HepG2 (cell line): ENCODE measurements around the gene CCDC69. TPM values are rescaled to one million over a fixed set of nuclear protein-coding genes. Genes with fewer than 3 reads are reported as not detected.

Source experiments
- ZNF335 ChIP-seq: sonication (generic); formaldehyde crosslinking; IDR thresholded peaks from 2 replicates; pipeline ENCODE4 v1.4.0; 2020; ENCODE audit warnings: missing genetic modification reagents
- ZNF703 ChIP-seq: sonication (generic); formaldehyde crosslinking; IDR thresholded peaks from 2 replicates; pipeline ENCODE4 v1.5.1; 2020; ENCODE audit warnings: missing genetic modification reagents, mild to moderate bottlenecking, moderate library complexity, borderline replicate concordance
- ZNF737 ChIP-seq: sonication (generic); formaldehyde crosslinking; IDR thresholded peaks from 2 replicates; pipeline ENCODE4 v1.5.0; 2020; ENCODE audit warnings: missing genetic modification reagents, mild to moderate bottlenecking, borderline replicate concordance
- polyA plus RNA-seq, 8 experiments: library from polyadenylated mRNA; depleted of rRNA in 3 of 8; stranded (reverse) in 7 of 8; unstranded in 1 of 8; fragments of >200 nt; fragmentation: Illumina TruSeq in 4 of 8; extraction: Trizol in 4 of 8; gene quantifications; 2 replicates each; pipeline versions ENCODE4 v1.2.1 to v1.2.3, GENCODE V29; 2011 to 2016; ENCODE audit warnings: low read depth in 4 of 8, missing spikeins in 1 of 8, mixed read lengths in 1 of 8; ENCODE audit not compliant: insufficient read depth in 1 of 8
- total RNA-seq, 5 experiments: library from RNA; depleted of rRNA; stranded (reverse); fragments of >200 nt; fragmentation: Illumina TruSeq; extraction: Trizol; gene quantifications; 2 replicates each; pipeline ENCODE4 v1.2.3, GENCODE V29; 2016; ENCODE audit warnings: low read depth in 1 of 5
- TF ChIP-seq, protein P1 (sequence below): sonication (generic); formaldehyde crosslinking; IDR thresholded peaks from 2 replicates; pipeline ENCODE4 v1.5.0; 2020; ENCODE audit warnings: mild to moderate bottlenecking, missing genetic modification reagents, borderline replicate concordance
- TF ChIP-seq, protein P2 (sequence below): sonication (generic); formaldehyde crosslinking; IDR thresholded peaks from 2 replicates; pipeline ENCODE4 v1.5.0; 2020; ENCODE audit warnings: mild to moderate bottlenecking, missing genetic modification reagents, borderline replicate concordance
- TF ChIP-seq, protein P3 (sequence below): sonication (generic); formaldehyde crosslinking; IDR thresholded peaks from 2 replicates; pipeline ENCODE4 v1.4.0; 2020; ENCODE audit warnings: missing genetic modification reagents

CCDC69 gene
- total and polyA plus RNA-seq, 2 of the 13 experiments (the other 11 are each of a cell fraction or from before 2014, with no cell fraction given): 12.2 to 45.2 TPM

DNA sequence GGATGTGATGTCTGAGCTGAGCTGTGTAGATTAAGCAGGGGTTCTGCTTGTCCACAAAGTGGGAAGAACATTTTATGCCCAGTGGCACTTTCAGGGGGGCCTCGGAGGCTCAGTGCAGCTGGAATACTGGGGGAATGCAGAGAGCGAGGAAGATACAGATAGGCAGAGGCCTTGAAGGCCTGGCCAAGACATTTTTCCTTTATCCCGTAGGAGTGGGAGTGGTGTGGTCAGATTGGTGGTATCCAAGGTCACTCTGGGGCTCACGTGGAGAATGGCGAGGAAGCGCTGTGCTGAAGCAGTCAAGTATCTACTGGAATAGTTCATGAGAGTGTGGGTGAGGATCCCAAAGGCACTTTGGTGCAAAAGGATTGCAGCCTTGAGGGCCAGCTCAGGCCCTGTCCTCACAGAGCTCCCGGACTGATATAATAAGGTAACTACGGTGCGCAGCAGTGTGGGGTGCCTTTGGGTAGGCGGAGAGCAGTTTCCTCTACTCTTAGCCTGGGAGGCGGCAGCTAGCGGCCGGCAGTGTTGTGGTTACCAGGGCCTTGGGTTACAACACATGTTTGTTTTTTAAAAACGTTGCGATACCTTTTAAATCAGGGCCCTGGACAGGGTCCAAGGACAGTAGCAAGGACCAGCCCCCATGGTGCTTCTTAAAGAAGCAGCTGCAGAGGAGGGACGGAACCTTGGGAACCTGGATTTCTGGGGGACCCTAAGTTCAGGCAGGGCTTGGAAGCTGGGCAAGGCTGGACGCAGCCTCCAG lies 10.8 kb upstream of the CCDC69 start (continued):
- TF ChIP-seq, protein P1, sequence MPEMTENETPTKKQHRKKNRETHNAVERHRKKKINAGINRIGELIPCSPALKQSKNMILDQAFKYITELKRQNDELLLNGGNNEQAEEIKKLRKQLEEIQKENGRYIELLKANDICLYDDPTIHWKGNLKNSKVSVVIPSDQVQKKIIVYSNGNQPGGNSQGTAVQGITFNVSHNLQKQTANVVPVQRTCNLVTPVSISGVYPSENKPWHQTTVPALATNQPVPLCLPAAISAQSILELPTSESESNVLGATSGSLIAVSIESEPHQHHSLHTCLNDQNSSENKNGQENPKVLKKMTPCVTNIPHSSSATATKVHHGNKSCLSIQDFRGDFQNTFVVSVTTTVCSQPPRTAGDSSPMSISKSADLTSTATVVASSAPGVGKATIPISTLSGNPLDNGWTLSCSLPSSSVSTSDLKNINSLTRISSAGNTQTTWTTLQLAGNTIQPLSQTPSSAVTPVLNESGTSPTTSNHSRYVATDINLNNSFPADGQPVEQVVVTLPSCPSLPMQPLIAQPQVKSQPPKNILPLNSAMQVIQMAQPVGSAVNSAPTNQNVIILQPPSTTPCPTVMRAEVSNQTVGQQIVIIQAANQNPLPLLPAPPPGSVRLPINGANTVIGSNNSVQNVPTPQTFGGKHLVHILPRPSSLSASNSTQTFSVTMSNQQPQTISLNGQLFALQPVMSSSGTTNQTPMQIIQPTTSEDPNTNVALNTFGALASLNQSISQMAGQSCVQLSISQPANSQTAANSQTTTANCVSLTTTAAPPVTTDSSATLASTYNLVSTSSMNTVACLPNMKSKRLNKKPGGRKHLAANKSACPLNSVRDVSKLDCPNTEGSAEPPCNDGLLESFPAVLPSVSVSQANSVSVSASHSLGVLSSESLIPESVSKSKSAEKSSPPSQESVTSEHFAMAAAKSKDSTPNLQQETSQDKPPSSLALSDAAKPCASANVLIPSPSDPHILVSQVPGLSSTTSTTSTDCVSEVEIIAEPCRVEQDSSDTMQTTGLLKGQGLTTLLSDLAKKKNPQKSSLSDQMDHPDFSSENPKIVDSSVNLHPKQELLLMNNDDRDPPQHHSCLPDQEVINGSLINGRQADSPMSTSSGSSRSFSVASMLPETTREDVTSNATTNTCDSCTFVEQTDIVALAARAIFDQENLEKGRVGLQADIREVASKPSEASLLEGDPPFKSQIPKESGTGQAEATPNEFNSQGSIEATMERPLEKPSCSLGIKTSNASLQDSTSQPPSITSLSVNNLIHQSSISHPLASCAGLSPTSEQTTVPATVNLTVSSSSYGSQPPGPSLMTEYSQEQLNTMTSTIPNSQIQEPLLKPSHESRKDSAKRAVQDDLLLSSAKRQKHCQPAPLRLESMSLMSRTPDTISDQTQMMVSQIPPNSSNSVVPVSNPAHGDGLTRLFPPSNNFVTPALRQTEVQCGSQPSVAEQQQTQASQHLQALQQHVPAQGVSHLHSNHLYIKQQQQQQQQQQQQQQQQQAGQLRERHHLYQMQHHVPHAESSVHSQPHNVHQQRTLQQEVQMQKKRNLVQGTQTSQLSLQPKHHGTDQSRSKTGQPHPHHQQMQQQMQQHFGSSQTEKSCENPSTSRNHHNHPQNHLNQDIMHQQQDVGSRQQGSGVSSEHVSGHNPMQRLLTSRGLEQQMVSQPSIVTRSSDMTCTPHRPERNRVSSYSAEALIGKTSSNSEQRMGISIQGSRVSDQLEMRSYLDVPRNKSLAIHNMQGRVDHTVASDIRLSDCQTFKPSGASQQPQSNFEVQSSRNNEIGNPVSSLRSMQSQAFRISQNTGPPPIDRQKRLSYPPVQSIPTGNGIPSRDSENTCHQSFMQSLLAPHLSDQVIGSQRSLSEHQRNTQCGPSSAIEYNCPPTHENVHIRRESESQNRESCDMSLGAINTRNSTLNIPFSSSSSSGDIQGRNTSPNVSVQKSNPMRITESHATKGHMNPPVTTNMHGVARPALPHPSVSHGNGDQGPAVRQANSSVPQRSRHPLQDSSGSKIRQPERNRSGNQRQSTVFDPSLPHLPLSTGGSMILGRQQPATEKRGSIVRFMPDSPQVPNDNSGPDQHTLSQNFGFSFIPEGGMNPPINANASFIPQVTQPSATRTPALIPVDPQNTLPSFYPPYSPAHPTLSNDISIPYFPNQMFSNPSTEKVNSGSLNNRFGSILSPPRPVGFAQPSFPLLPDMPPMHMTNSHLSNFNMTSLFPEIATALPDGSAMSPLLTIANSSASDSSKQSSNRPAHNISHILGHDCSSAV: no peak
- TF ChIP-seq, protein P2, sequence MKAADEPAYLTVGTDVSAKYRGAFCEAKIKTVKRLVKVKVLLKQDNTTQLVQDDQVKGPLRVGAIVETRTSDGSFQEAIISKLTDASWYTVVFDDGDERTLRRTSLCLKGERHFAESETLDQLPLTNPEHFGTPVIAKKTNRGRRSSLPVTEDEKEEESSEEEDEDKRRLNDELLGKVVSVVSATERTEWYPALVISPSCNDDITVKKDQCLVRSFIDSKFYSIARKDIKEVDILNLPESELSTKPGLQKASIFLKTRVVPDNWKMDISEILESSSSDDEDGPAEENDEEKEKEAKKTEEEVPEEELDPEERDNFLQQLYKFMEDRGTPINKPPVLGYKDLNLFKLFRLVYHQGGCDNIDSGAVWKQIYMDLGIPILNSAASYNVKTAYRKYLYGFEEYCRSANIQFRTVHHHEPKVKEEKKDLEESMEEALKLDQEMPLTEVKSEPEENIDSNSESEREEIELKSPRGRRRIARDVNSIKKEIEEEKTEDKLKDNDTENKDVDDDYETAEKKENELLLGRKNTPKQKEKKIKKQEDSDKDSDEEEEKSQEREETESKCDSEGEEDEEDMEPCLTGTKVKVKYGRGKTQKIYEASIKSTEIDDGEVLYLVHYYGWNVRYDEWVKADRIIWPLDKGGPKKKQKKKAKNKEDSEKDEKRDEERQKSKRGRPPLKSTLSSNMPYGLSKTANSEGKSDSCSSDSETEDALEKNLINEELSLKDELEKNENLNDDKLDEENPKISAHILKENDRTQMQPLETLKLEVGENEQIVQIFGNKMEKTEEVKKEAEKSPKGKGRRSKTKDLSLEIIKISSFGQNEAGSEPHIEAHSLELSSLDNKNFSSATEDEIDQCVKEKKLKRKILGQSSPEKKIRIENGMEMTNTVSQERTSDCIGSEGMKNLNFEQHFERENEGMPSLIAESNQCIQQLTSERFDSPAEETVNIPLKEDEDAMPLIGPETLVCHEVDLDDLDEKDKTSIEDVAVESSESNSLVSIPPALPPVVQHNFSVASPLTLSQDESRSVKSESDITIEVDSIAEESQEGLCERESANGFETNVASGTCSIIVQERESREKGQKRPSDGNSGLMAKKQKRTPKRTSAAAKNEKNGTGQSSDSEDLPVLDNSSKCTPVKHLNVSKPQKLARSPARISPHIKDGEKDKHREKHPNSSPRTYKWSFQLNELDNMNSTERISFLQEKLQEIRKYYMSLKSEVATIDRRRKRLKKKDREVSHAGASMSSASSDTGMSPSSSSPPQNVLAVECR (CRISPR knock-in tag): peak; percentile 68; the same call in 1 of the 2 replicates
- TF ChIP-seq ZNF335 (CRISPR knock-in tag): no peak
- TF ChIP-seq, protein P3, sequence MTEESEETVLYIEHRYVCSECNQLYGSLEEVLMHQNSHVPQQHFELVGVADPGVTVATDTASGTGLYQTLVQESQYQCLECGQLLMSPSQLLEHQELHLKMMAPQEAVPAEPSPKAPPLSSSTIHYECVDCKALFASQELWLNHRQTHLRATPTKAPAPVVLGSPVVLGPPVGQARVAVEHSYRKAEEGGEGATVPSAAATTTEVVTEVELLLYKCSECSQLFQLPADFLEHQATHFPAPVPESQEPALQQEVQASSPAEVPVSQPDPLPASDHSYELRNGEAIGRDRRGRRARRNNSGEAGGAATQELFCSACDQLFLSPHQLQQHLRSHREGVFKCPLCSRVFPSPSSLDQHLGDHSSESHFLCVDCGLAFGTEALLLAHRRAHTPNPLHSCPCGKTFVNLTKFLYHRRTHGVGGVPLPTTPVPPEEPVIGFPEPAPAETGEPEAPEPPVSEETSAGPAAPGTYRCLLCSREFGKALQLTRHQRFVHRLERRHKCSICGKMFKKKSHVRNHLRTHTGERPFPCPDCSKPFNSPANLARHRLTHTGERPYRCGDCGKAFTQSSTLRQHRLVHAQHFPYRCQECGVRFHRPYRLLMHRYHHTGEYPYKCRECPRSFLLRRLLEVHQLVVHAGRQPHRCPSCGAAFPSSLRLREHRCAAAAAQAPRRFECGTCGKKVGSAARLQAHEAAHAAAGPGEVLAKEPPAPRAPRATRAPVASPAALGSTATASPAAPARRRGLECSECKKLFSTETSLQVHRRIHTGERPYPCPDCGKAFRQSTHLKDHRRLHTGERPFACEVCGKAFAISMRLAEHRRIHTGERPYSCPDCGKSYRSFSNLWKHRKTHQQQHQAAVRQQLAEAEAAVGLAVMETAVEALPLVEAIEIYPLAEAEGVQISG (CRISPR knock-in tag): peak; percentile 31; the same call in 1 of the 2 replicates
- no peak for TF ChIP-seq ZNF703 (CRISPR knock-in tag)
- TF ChIP-seq ZNF737 (CRISPR knock-in tag): no peak
